ENCODE measurements around the gene VWDE.

DNA sequence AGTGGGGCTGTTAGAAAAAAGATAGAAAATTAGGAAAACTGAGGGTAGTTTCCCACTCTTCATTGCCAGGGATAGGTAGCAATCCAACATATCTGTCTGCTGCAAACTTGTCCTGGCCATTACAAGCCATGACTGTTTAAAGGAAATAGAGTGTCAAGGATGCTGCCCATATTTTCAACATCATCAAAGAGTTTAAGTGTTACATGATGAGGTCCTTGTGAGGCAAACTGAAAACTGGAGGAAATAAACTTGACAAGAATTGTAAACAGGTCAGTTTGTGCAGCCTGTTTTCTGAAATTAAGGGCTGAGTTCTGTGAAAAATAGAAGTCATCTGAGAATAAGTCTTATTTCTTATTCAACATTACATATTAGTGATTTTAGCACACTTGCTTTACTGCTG lies 78.0 kb downstream of the VWDE start:
- TF ChIP-seq EP300 (IDR thresholded peaks at IDR 0.05) (no peak), POLR2A (IDR thresholded peaks at IDR 0.05) (no peak)
- TF ChIP-seq, protein P1, sequence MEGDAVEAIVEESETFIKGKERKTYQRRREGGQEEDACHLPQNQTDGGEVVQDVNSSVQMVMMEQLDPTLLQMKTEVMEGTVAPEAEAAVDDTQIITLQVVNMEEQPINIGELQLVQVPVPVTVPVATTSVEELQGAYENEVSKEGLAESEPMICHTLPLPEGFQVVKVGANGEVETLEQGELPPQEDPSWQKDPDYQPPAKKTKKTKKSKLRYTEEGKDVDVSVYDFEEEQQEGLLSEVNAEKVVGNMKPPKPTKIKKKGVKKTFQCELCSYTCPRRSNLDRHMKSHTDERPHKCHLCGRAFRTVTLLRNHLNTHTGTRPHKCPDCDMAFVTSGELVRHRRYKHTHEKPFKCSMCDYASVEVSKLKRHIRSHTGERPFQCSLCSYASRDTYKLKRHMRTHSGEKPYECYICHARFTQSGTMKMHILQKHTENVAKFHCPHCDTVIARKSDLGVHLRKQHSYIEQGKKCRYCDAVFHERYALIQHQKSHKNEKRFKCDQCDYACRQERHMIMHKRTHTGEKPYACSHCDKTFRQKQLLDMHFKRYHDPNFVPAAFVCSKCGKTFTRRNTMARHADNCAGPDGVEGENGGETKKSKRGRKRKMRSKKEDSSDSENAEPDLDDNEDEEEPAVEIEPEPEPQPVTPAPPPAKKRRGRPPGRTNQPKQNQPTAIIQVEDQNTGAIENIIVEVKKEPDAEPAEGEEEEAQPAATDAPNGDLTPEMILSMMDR (IDR thresholded peaks at IDR 0.05) = no peak

Data from upper lobe of left lung (tissue), 4 donors.